Cardiac fibroblast (primary cell): ENCODE data around the gene FAM50B.

Experiments
- DNase-seq, 2 donors: peaks; one replicate each; pipeline versions ENCODE4 v3.0.0 to v3.0.0-alpha.2; 2010; ENCODE audit warnings: low read depth in 2 of 2
- H3K4me3 ChIP-seq, 2 donors: replicated peaks in 1 of 2; 1 replicate in 1 of 2; 2 replicates in 1 of 2; pipeline ENCODE4 v1.5.1; 2011; ENCODE audit warnings: low read depth in 2 of 2, low read length in 2 of 2, mild to moderate bottlenecking in 2 of 2, moderate library complexity in 1 of 2
- CTCF ChIP-seq: IDR thresholded peaks from one replicate; pipeline ENCODE4 v1.5.1; 2011; ENCODE audit warnings: low read depth, mild to moderate bottlenecking, low read length, inconsistent platforms

Gene FAM50B

GRCh38 chr6:3898265-3898994 is 49.3 kb downstream of the FAM50B start:
- H3K4me3 ChIP-seq = no peak overlapping the region
- DNase-seq = no peak
- no peak for TF ChIP-seq CTCF

- H3K4me3 ChIP-seq = no peak overlapping the region
- TF ChIP-seq CTCF = no peak
Observed at GRCh38 chr6:3899061-3899460, 49.9 kb downstream of the FAM50B start.

GRCh38 chr6:3899970-3900439 is 50.8 kb downstream of the FAM50B start:
- no peak overlapping the region for H3K4me3 ChIP-seq
- no peak for TF ChIP-seq CTCF
- no peak for DNase-seq

More at GRCh38 chr6:3899061-3899460, 49.9 kb downstream of the FAM50B start:
- DNase-seq = no peak
